Parathyroid adenoma (tissue), 2 donors: ENCODE data around the gene ACTR10.

Experiments used
- H2AFZ ChIP-seq: fragments of 300-600 bp; sonication (generic); one replicate; pipeline ENCODE4 v1.7.0; 2017; ENCODE audit warnings: antibody characterized with exemption, mild to moderate bottlenecking
- H3K27ac ChIP-seq: fragments of 300-600 bp; sonication (generic); one replicate; pipeline ENCODE4 v1.7.0; 2017
- H3K27me3 ChIP-seq: fragments of 300-600 bp; sonication (generic); one replicate; pipeline ENCODE4 v1.7.0; 2017; ENCODE audit warnings: low read length; ENCODE audit not compliant: control insufficient read depth, insufficient read depth
- H3K36me3 ChIP-seq: fragments of 300-600 bp; sonication (generic); one replicate; pipeline ENCODE4 v1.7.0; 2017; ENCODE audit warnings: low read length; ENCODE audit not compliant: control insufficient read depth, insufficient read depth
- H3K4me1 ChIP-seq: fragments of 300-600 bp; sonication (generic); one replicate; pipeline ENCODE4 v1.7.0; 2017; ENCODE audit warnings: control low read depth
- H3K4me2 ChIP-seq: fragments of 300-600 bp; sonication (generic); one replicate; pipeline ENCODE4 v1.7.0; 2017; ENCODE audit warnings: low read length
- H3K4me3 ChIP-seq: fragments of 300-600 bp; sonication (generic); one replicate; pipeline ENCODE4 v1.7.0; 2017; ENCODE audit warnings: low read depth, low read length
- H3K79me2 ChIP-seq: fragments of 300-600 bp; sonication (generic); one replicate; pipeline ENCODE4 v1.7.0; 2017; ENCODE audit warnings: control low read depth
- H3K9ac ChIP-seq: fragments of 300-600 bp; sonication (generic); one replicate; pipeline ENCODE4 v1.7.0; 2017; ENCODE audit warnings: mild to moderate bottlenecking
- H3K9me3 ChIP-seq: fragments of 300-600 bp; sonication (generic); one replicate; pipeline ENCODE4 v1.7.0; 2017; ENCODE audit warnings: low read length; ENCODE audit not compliant: control insufficient read depth
- CTCF ChIP-seq: fragments of 300-600 bp; sonication (generic); IDR thresholded peaks from one replicate; pipeline ENCODE4 v1.7.0; 2017; ENCODE audit warnings: antibody characterized with exemption, mild to moderate bottlenecking
- donor health status: primary hyperparathyroidism.

ACTR10 gene

GRCh38 chr14:58171090-58171489 lies 28.9 kb upstream of the ACTR10 start:
- Histone ChIP-seq H2AFZ (peak overlapping the region; percentile 96), H3K4me2 (peak overlapping the region; percentile 56), H3K4me3 (peak overlapping the region; percentile 23), H3K27me3 (no peaks in the 10 kb centered on the region), H3K27ac (peak overlapping the region; percentile 94), H3K4me1 (peaks cover 13% of the 10 kb centered on the region), H3K9ac (no peak overlapping the region), H3K79me2 (no peaks in the 10 kb centered on the region), H3K36me3 (no peaks in the 10 kb centered on the region), H3K9me3 (no peaks in the 10 kb centered on the region)
- TF ChIP-seq CTCF, result no peak

- Histone ChIP-seq H3K9ac (no peak overlapping the region), H3K27me3 (no peaks in the 10 kb centered on the region), H3K4me3 (no peak overlapping the region), H3K79me2 (no peaks in the 10 kb centered on the region), H3K4me2 (no peak overlapping the region), H3K27ac (no peak overlapping the region), H3K4me1 (peaks cover 4% of the 10 kb centered on the region), H3K36me3 (no peaks in the 10 kb centered on the region), H3K9me3 (no peaks in the 10 kb centered on the region), H2AFZ (peak overlapping the region; percentile 48)
- no peak for TF ChIP-seq CTCF
Measured at GRCh38 chr14:58177125-58177524, 22.8 kb upstream of the ACTR10 start.

- Histone ChIP-seq H3K79me2 (no peaks in the 10 kb centered on the region), H3K4me1 (no peaks in the 10 kb centered on the region), H2AFZ (no peak overlapping the region), H3K27ac (no peak overlapping the region), H3K4me3 (no peak overlapping the region), H3K4me2 (no peak overlapping the region), H3K36me3 (no peaks in the 10 kb centered on the region), H3K9ac (no peak overlapping the region), H3K9me3 (no peaks in the 10 kb centered on the region), H3K27me3 (no peaks in the 10 kb centered on the region)
- TF ChIP-seq CTCF, result no peak
Measured at GRCh38 chr14:58189176-58189575, 10.8 kb upstream of the ACTR10 start.

- H3K4me2 ChIP-seq, result no peak overlapping the region
- no peaks in the 10 kb centered on the region for H3K27me3 ChIP-seq
Measured at GRCh38 chr14:58191763-58192601, 8.0 kb upstream of the ACTR10 start.

More at GRCh38 chr14:58191763-58192601, 8.0 kb upstream of the ACTR10 start:
- no peaks in the 10 kb centered on the region for H3K36me3 ChIP-seq
- no peak overlapping the region for H3K4me3 ChIP-seq
- H3K4me1 ChIP-seq, result no peaks in the 10 kb centered on the region
- H2AFZ ChIP-seq, result peak overlapping the region; percentile 55
- no peaks in the 10 kb centered on the region for H3K79me2 ChIP-seq
- no peak overlapping the region for H3K9ac ChIP-seq
- no peaks in the 10 kb centered on the region for H3K9me3 ChIP-seq
- TF ChIP-seq CTCF, result no peak
- H3K27ac ChIP-seq, result no peak overlapping the region
